Testis (tissue), 3 donors: ENCODE results near the gene IMP4. TPM values are rescaled to one million over a fixed set of nuclear protein-coding genes. Genes with fewer than 3 reads are reported as not detected.

ENCODE experiments used
- DNase-seq: peaks from one replicate; pipeline ENCODE4 v3.0.0-alpha.2; 2019
- H3K27ac ChIP-seq, 2 donors: fragments of 200-600 bp; sonication (generic); one replicate each; pipeline ENCODE4 v1.5.1; 2019
- H3K27me3 ChIP-seq: fragments of 200-600 bp; sonication (generic); one replicate; pipeline ENCODE4 v1.5.1; 2019
- H3K36me3 ChIP-seq: fragments of 200-600 bp; sonication (generic); one replicate; pipeline ENCODE4 v1.5.1; 2017; ENCODE audit warnings: low read depth; ENCODE audit errors: missing control alignments
- H3K4me1 ChIP-seq: fragments of 200-600 bp; sonication (generic); one replicate; pipeline ENCODE4 v1.5.1; 2019
- H3K4me3 ChIP-seq, 2 donors: fragments of 200-600 bp; sonication (generic); one replicate each; pipeline ENCODE4 v1.5.1; 2017 to 2019
- H3K9me3 ChIP-seq: fragments of 200-600 bp; sonication (generic); one replicate; pipeline ENCODE4 v1.5.1; 2017
- POLR2A ChIP-seq: fragments of 450-650 bp; IDR thresholded peaks from one replicate; pipeline ENCODE4 v1.6.1; 2017; ENCODE audit warnings: antibody characterized with exemption, mild to moderate bottlenecking, moderate library complexity
- WGBS, 2 donors: methylation state at CpG; one replicate each; pipeline ENCODE4 v1.1.5; 2018; 5-methylcytosine and 5-hydroxymethylcytosine counted together
- intact Hi-C: fragments of 100-400 bp; cut with DNase I; formaldehyde crosslinking; loops from one replicate; pipeline ENCODE4 v1.15.1; 2023; ENCODE audit warnings: low total_unique reads
- polyA plus RNA-seq: library from polyadenylated mRNA; stranded (reverse); fragments of 350-450 nt; fragmentation: Illumina TruSeq; extraction: RNeasy Lipid Tissue Mini Kit (QIAGEN cat#74804); gene quantifications from one replicate; pipeline ENCODE4 v1.2.3, GENCODE V29; 2014; ENCODE audit warnings: low read depth, low replicate concordance; ENCODE audit not compliant: insufficient read depth
- total RNA-seq, 2 donors: library from RNA; depleted of rRNA; stranded (reverse); fragments of >200 nt; gene quantifications; one replicate each; pipeline ENCODE4 v1.2.3, GENCODE V29; 2016
- TF ChIP-seq, protein P1 (sequence below), 3 experiments: fragments of 450-650 bp in 2 of 3; fragments of 200-600 bp in 1 of 3; sonication (generic) in 1 of 3; IDR thresholded peaks; one replicate each; pipeline ENCODE4 v1.5.1; 2016 to 2019; ENCODE audit warnings: antibody characterized with exemption in 3 of 3, mild to moderate bottlenecking in 2 of 3, moderate library complexity in 1 of 3

IMP4 gene
- total and polyA plus RNA-seq, 3 donors from 2014 or later, result 57.1 to 109 (median 103) TPM

DNA sequence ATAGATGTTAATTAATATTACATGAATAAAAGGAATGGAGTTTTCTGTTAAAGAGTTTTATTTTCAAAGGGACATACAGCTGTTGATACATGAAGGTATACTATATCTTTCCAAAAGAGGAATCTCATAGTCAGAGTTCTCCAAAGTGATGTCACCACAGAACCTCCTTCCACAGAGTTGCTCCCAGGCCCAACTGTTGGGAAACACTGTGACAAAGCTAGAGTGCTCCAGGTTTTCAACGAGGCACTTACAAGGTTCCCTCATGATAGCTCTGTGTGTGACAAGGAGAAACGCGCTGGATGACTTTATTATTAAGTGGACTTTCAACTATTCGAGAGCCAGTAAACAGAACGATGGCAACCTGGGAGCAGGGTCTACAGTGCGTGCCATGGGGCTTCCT, 46.7 kb downstream of the IMP4 start:
- H3K36me3 ChIP-seq, result no peaks in the 10 kb centered on the region
- H3K27me3 ChIP-seq, result no peaks in the 10 kb centered on the region
- 91 to 94% methylated on average over 6 of the region's 6 CpGs for WGBS, 2 donors
- DNase-seq, result no peak
- no peak for TF ChIP-seq POLR2A
- TF ChIP-seq, protein P1, sequence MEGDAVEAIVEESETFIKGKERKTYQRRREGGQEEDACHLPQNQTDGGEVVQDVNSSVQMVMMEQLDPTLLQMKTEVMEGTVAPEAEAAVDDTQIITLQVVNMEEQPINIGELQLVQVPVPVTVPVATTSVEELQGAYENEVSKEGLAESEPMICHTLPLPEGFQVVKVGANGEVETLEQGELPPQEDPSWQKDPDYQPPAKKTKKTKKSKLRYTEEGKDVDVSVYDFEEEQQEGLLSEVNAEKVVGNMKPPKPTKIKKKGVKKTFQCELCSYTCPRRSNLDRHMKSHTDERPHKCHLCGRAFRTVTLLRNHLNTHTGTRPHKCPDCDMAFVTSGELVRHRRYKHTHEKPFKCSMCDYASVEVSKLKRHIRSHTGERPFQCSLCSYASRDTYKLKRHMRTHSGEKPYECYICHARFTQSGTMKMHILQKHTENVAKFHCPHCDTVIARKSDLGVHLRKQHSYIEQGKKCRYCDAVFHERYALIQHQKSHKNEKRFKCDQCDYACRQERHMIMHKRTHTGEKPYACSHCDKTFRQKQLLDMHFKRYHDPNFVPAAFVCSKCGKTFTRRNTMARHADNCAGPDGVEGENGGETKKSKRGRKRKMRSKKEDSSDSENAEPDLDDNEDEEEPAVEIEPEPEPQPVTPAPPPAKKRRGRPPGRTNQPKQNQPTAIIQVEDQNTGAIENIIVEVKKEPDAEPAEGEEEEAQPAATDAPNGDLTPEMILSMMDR (IDR thresholded peaks at IDR 0.05), result no peak
- H3K4me1 ChIP-seq, result peaks cover 40% of the 10 kb centered on the region
- no peaks in the 10 kb centered on the region for H3K9me3 ChIP-seq
- H3K4me3 ChIP-seq, result no peak overlapping the region
- intact Hi-C loops, result no loop called here
- no peak overlapping the region for H3K27ac ChIP-seq

DNA sequence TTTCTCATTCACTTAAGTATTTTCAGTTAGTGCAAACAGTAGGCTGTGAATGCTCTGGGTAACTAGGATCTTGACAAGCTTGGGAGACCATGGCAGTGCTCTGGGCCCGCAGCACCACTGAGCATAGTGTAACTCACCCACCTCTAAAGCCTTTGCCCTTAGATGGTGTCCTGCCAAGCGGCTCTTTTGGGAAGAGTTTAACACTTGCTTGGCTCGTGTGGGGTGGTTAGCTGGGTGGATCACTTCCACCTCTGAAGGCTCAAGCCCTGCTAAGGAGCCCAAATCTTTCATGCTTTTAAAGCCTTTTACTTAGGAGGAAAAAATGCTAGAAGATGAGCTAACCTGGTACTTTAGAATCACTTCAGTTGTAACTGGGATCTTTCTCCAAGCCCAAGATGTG, 47.1 kb downstream of the IMP4 start:
- Histone ChIP-seq H3K9me3 (no peaks in the 10 kb centered on the region), H3K36me3 (no peaks in the 10 kb centered on the region), H3K4me3 (no peak overlapping the region), H3K27ac (peak overlapping the region in 1 of 2 donors; percentile 90), H3K4me1 (peaks cover 40% of the 10 kb centered on the region), H3K27me3 (no peaks in the 10 kb centered on the region)
- TF ChIP-seq POLR2A, result no peak
- TF ChIP-seq, protein P1 (IDR thresholded peaks at IDR 0.05), result no peak
- intact Hi-C loops, result no loop called here
- 83 to 87% methylated on average over 2 to 3 of the region's 3 CpGs for WGBS, 2 donors
- no peak for DNase-seq

DNA sequence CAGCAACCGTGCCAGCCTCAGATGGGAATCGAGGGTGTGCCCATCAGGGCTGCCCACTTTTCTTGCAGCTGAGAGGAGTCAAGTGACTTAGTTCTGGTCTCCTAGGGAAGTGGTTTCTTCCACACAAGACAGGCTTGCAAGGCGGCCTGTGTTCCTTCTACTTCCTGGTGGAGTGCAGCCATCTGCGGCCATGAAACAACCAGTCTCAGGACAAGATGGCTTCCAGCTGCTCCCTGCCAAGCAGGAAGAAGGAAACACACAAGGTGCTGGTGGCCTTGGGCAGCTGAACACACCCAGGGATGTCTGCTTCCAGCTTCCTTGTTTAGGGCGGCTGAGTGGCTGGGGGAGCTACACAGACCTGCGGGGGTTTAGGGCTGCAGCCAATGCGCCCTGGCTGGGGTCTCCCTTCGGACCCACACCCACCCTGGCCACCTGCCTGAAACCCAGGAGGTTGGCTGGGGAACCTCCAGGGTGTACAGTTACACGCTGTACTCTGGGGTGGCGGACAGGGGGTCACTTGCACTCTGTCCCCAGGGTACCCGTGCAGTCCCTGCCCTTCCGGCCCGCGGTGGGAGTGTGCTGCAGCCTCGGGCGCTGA, 47.9 kb downstream of the IMP4 start:
- Histone ChIP-seq H3K27ac (peak overlapping the region; percentile 90 to 92), H3K4me3 (peak overlapping the region; percentile 69 to 77), H3K9me3 (no peaks in the 10 kb centered on the region), H3K4me1 (peaks cover 40% of the 10 kb centered on the region), H3K36me3 (no peaks in the 10 kb centered on the region), H3K27me3 (no peaks in the 10 kb centered on the region)
- 8 to 30% methylated on average over 8 to 16 of the region's 16 CpGs for WGBS, 2 donors
- intact Hi-C loops, result no loop called here
- TF ChIP-seq POLR2A, result no peak
- TF ChIP-seq, protein P1 (IDR thresholded peaks at IDR 0.05), result no peak
- peak; percentile 46 for DNase-seq

DNA sequence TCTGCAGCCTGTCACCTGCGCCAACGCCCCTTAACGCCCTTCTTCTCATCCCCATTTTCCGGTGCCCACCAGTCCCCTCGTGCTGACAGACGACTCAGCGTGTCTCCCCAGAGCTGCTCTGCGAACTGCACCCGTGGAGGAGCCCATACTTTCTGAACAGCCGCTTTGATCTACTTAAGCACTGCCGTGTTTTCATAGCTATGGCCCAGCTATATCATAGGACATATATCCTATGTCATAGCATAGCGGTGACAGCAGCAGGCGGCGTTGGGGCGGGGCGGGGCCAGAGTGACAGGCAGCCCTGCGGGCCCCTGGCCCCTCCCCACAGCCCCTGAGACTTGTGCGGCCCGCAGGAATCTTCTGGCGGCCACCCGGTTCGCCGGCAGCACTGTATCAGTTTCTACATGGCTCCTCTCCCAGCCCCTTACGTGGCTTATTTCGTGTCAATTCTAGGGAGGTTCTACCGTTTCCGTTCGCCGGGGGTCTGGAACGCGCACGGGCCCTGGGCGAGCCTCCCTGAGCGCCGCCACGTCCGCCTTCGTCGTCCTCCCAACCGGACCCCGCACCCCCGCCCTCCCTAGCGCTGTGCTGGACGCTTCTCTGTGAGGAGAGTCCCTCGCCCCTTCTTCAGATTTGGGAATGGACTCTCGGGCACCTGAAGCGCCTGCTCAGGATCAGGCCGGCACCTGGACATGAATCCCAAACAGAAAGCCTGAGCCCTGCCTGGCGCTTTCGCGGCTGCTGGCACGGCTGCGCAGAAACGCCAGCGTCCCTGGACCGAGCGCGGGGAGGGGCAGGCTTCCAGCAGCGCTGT, 48.6 kb downstream of the IMP4 start:
- Histone ChIP-seq H3K27me3 (no peaks in the 10 kb centered on the region), H3K27ac (peak overlapping the region; percentile 90 to 92), H3K9me3 (no peaks in the 10 kb centered on the region), H3K36me3 (no peaks in the 10 kb centered on the region), H3K4me3 (peak overlapping the region; percentile 69 to 77), H3K4me1 (peaks cover 36% of the 10 kb centered on the region)
- DNase-seq, result peak; percentile 90
- TF ChIP-seq, protein P1 (IDR thresholded peaks at IDR 0.05), result no peak
- no peak for TF ChIP-seq POLR2A
- WGBS, 2 donors, result 1% methylated on average over 41 to 59 of the region's 59 CpGs
- intact Hi-C loops, result no loop called here
